DMS79 (cell line): ENCODE measurements around the gene KCNH8.

Source experiments
- DNase-seq: peaks from one replicate; lab custom pipeline; 2025; lab: John Stamatoyannopoulos, UW

Gene KCNH8

DNA sequence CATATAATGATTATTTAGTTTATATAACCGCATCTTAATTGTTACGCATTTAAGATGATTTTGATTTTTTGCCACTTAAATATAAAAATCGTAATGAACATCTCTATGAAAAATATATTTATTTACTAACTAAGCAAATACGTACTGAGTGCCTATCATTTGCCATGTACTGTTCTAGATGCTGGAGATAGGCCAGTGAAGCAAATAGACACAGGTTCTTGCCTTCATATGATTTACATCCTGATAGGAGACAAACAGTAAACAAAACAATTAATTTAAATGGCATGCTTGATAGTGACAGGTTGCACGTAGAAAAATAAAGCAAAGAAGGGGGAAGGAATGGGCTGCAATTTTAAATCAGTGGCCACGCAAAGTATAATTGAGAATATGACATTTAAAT lies 217.2 kb downstream of the KCNH8 start:
- DNase-seq = no peak

DNA sequence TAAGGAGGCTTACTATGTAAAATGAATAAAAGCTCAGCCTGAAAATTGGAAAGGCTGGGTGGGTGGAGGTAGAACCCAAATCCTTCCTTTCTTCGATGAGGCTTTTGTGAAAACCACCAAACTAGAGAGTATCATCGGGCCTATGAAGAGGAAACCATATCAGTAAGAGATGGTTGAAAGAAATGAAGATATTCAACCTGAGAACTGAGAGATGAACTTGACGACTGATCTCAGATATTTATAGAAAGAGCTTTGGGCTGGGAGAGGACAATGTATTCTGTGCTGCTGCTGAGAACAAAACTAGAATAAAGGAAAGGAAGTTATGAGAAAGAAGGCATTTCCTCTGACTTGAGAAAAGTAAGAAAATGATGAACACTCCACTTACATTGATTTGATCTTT lies 236.6 kb downstream of the KCNH8 start:
- no peak for DNase-seq

DNA sequence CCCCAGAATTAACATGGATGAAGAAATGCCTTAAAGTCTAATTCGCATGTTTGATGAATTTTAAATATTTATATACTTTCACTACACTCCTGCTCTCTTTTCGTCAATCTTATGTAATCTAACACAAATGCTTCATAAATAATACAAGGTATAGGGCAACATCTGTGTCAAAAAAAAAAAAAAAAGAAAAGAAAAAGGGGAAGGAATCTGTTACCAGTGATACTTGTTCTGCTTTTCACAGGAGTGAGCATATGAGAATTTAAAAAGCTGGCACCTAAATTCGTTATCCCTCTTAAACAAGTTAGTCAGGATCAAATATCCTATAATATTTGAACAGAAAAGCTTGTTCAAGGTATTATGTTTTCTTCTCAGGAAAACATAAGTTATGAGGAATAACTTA lies 243.8 kb downstream of the KCNH8 start:
- no peak for DNase-seq

DNA sequence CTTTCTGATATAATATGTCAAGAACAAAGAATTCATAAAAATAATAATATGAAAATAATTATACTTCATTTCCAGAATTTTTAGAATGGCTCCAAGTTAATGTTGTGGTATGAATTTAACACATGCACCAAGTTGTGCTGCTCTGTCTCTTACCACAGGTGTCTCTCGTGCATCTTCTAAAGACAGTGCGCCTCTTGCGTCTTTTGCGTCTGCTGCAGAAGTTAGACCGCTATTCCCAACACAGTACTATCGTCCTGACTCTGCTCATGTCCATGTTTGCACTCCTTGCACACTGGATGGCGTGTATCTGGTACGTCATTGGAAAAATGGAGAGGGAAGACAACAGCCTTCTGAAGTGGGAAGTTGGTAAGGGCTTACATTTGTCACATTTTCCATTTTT lies 246.6 kb downstream of the KCNH8 start:
- no peak for DNase-seq

DNA sequence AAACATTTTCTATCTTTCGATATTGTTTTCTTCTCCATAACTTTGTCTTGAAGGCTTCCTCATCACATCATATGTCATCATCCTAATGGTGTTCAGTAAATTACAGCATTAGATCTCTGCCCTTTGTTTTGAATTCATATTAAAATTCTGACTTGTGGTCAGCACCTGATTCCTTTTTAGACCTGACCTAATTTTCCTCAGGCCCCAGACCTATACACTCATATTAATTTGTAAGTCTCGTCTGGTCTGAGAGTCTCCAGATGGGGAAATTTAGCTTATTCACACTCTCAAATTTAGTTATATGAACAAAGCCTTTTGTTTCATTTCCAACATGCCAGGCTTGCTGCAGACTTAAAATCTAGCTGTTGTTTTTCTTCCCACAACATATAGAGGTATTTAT lies 248.4 kb downstream of the KCNH8 start:
- no peak for DNase-seq

DNA sequence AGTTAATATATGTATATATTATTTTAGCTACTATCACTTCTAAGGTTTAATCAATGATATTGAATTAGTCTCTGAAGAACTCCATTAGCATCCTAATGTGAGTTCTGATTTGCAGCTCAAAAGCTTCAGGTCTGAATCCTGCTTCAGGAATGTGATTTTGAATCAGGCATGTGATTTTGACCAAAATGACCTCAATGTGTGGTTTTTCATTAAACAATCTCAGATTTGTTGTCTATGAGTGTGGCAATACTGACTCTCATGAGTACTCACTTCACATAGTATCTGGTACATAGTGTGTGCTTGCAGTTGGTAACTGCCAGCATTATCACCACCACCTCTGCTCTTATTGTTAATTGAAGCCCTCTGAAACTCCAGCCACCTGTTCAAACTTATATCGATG lies 251.0 kb downstream of the KCNH8 start:
- DNase-seq = no peak

DNA sequence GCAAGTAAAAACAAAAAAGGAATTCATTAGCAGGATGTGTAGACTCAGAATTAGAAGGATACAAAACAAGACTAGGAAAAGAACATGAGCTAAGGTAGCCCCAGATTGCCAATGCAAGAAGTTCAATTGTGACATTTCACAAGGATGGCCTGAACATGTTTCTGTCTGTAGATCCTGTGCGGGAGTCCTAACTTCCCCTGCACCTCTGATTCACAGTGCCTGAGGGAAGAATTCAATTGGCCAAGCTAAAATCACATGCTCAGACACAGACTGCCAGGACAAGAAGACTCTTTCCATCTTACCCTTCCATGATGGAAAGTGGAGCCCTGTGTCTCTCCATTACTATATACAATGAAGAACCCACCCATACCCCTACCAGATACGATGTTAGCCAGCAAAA lies 251.5 kb downstream of the KCNH8 start:
- no peak for DNase-seq

DNA sequence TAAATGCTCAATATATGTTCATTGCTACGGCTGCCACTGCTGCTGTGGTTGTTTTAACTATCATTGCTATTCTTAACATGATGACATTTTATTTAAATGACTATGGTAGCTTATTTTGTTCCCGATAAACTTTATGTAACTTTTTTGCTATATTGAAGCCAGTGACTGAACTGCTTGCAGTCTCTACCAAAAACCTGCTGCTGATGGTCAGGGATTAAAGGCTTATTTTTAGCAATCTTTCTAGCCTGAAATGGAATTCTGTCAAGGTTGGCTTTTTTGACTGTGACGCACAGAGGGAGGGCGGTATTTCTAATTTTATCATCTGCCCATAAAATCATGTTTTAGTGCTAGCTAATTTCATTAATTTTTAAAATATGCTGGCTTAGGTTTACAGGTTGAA lies 271.8 kb downstream of the KCNH8 start:
- DNase-seq = no peak

DNA sequence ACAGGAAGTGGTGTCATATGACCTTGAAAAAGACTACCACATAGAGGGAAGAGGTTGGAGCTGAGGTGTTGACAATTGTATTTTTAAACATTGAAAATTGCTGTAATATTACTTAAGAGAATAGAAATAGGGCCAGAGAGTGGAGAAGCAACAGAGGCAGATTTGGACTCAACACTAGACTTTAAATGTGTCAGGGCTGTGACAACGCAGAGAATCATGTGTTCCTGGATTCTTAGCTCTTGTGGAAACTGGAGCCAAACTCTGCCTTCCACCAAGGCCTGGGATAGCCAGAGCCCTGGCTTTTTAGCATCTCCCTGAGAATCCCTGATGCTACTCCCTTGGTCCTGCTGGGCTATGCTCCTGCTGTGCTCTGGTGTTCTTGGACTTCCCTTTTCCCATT lies 277.5 kb downstream of the KCNH8 start:
- no peak for DNase-seq

DNA sequence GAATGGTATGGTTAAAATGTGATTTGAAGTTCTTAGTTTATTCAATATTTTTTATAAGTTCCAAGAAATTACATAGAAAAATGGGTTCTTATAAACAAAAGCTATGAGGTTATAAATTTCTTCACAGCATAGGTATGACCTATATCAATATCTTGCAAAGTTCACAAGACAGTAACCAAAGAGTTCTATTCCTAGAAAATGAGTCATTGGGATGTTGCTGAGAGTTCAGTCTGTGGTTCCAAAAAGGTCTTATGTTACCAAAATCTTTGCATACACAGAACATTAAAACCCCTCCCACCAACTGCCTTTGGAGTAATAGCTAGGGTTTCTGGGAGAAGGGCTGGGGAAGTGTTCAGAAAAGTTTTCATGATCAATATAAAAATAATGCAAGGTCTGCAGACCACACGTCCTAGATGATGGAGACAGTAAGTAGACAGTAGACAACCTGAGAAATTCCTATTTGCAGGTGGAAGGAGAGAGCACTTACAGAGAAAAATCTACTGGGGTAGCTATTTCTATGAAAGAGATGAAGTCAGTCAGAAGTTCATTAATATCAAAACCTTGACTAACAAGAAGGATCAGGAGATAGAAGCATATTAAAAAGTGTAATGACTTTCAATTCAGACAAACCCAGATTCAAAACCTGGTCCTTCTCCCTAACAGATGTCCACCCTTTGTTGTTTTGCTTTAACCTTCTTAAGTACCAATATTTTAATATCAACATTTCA lies 279.3 kb downstream of the KCNH8 start:
- no peak for DNase-seq

DNA sequence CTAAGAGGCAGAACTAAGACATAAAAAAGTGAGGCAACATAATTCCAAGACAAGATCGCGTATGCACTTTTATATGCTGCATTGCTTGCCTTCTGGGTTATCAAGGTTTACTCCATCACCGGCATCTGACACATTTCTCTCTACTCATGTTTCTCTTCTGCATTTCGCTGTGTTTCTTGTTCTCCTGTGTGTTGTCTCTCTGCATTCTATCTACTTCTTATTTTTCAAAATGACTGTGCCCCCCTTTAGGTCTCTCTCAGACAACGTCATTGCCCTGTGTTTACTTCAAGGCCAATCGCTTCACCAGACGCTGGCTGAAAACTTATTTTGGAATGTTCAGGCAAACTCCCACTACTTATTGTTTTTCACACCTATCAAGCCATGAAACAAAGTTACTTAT lies 280.4 kb downstream of the KCNH8 start:
- no peak for DNase-seq

DNA sequence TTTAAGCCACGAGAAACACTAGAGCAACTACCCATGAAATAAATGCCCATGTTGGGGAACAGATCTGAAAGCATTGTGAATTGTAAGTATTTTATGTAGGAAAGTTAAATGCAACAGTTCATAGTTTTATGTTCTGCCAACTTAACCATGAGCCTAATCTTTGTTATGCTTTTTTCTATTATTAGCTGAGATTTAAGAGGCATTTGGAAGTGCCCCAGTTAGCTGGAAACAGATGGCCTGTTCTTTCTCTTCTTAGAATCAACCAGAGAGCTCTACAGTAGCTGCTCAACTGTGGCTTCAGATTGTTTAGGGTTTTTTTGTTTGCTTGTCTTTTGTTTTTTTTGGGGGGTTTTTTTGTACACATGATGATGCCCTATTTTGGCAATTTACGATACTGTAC lies 284.4 kb downstream of the KCNH8 start:
- no peak for DNase-seq

DNA sequence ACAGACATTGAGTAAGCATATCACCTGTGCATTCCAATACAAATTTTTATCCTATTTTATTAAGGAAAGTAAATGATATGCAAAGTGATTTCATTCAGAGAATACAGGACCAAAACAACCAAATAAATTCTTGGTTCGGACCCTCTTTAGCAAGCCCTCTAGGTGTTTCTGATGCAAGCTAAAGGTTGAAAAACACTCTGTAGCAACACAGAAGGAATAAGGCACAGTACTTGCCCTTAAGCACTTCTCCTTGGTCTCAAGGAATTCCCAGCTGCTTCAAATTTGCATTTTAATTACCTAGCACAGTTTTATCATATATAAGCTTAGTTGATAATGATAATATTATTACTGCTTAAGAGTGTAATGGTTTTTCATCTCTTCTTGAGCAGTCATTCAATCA lies 288.4 kb downstream of the KCNH8 start:
- DNase-seq = no peak

DNA sequence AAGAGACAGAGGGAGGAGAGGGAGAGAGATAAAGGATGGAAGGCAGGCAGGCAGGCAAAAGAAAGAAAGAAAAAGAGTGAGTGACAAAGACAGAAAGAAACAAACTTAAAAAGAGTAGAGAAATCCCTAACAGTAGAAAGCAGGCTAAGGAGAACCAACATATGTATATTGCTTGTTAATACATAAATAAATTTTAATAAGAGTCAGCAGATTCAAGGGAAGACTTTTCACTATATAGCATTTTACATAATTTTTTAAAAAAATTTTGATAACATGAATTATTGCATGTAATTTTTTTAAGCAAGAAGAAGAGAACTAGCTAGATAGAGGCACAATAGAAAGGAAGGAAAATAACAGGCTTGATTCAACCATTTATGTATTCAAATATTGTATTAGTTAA lies 291.6 kb downstream of the KCNH8 start:
- DNase-seq = no peak

DNA sequence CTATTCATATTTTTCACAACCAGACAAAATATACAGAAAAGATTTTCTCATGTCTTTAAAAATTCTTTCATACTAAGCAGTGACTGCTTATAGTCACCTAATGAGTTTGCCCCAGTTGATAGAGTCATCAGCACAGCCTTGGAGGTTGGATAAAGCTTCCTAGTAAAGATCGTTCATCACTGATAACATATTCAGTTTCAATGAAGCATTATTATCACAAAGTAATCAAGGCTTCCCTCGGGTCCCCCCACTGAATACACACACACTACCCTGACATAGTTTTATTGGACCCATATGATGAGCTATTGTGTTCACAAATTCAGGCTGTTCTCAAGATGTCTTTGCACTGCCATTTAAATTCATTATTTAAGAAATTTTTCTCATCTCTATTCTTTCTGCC lies 297.8 kb downstream of the KCNH8 start:
- DNase-seq = no peak

DNA sequence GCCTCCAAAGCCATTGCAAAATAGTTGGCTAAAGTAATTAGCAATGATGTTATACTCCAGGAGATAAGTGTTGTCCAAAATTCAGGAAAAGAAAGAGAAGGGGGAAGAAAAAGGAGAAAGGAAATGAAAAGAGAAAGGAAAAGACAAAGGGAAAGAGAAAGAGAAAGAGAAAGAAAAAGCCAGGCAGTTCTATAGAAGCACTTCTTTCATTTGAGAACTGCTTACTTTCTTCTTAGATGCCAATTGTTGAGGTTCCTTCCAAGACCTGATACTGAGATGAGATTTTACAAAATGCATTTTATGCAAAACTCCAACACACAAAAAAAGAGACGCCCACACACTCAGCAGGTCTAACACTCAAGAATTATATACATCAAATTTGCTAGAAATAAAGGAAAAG lies 298.4 kb downstream of the KCNH8 start:
- no peak for DNase-seq

DNA sequence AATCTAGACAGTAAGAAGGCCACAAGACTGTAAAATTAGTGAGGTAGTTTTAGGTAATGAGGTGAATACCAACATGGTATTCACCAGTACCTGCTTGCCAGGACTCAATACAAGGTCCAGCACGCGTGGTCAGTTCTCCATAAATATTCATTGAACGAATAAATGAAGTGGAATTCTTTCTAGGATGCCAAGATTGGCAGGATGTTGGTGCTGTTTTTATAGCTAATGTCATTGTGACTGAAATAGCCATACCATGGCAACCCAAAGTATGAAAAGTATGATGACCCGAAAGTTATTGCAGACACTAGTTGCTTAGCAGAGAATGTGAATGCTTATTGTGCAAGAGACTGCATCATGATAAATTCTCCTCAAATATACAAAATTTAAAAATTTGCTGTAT lies 307.2 kb downstream of the KCNH8 start:
- DNase-seq = no peak

DNA sequence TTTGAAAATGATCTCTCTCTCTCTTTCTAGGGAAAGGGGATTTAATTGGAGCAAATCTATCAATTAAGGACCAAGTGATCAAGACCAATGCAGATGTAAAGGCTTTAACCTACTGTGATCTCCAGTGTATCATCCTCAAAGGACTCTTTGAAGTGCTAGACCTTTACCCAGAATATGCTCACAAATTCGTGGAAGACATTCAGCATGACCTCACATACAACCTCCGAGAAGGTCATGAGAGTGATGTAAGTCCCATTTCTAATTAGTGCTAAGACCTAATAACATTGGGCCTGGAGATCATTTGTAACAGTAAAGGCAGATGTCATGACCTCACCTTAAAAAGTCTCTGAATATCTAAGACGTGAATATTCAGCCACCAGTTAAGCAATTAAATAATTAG lies 308.4 kb downstream of the KCNH8 start:
- no peak for DNase-seq

DNA sequence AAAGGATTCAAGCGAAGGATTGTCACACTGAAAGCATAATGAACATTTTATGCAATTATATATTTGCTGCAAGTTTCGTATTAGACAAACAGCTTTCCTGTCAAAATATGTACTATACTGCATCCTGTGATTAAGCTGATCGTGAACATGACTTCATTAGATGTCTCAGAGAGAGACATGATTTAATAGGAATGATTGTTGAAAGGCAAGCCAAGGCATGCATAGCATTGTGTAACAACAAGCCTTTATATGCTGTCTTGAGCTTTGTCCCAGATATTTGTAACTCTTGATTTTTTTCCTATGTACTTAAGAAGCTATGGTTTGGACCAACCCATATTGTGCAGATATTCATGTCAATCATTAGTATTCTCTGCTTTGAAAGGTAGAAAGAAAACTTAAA lies 309.1 kb downstream of the KCNH8 start:
- no peak for DNase-seq

DNA sequence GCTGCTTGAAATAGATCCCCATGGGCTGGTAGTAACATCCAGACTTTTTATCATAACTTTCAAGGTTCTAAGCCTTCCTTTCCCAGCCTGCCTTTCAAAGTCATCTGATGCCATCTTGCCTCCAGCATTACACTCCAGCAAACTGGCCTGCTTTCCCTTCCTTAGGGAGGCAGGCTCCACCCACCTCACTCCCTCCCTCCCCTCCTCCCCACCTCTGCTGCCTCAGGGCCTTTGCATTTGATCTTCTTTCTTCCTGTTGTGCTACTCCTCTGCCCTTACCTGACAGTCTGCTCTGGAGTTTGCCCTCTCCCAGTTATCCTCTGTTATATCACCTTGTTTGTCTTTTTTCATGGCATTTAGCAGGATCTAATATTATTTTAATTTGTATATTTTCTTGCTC lies 319.5 kb downstream of the KCNH8 start:
- DNase-seq = no peak

DNA sequence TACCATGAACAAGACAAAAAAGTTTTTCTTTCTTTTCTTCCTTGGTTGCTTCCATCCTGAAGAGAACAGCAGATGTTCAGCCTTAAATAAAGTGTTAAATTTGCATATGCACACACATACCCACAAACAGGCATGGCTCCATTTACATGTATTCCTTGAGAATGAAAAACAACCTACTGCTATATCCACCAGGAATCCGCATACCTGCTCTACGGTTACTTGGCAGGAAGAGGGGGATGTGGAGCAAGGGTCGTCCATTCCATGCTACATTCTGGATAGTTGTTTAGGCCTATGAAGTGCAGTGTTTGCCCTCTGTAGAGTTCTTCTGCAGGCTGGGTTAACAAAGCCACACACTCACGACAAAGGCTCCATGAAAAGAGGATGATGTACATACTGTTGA lies 322.8 kb downstream of the KCNH8 start:
- no peak for DNase-seq

DNA sequence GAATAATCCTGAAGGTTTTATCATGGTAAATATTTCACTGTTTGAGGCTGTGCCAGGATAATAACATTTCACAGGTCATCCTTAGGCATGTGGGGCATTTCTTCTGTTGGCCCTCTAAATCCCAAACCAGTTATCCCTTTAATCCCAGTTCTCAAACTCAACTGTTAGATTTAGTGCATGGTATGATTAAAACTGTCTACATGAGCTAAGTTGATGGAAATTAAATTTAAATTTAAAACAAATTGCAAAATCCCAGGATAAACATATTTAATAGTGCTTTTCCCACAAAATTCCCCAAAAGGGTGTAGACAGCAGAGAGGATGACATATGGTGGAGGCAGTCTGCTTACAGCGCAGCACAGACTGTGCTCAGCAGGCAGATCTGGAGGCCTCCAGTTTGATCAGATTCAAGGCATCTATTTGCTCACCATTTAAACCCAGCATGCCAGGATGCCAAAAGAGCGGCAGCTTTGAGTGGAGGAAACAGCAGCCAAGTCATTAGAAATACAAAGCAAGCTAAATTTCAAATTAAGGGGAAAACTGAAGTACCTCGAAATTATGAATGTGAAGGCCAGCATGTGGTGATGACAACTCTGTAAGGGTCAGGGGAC lies 325.8 kb downstream of the KCNH8 start:
- no peak for DNase-seq

DNA sequence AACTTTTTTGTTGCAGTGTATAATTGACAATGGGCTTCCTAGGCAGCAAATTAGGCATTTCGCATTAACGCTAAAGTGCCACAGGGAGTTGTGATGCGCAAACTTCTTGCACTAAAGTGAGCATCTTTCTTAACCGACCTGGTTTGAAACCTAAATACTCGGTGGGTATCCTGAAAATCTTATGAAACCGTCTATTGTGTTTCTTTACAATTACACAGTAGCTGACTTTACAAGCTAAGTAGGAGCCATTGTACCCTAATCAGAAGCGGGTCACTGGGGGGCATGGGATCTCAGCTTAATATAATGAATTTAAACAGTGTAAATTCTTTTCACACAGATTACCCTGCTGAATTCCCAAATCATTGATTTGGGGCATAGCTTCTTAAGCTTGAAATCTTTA lies 328.0 kb downstream of the KCNH8 start:
- DNase-seq = no peak

DNA sequence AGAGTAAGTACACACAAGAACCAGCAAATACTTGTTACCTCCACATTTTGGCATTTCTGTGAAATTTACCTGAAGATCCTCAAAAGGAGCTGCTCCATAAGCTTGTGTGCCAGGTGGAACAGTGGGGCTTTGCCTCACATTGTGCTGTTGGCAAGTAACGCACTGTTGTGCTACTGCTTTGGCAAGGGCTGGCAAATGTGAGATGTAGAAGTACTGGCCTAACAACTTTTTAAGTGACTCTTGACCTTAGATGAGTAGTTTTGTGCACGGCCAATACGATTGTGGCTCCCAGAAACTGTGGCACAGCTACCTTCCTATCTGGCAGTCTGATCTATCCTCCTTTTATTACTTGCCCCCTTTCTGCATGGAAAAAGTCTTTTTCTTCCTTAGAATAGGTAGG lies 337.0 kb downstream of the KCNH8 start:
- DNase-seq = peak; percentile 60
